Measurements from ENCODE around the gene UNC13A.

UNC13A gene

GRCh38 chr19:17645339-17645963 is 42.7 kb downstream of the UNC13A start:
- in situ Hi-C loops (cut with HindIII; ENCODE audit: low pct_ligation_motif_present, low pct_unique_long_range_greater_than_20kb, low sequenced_read_pairs): no loop called here
- no peak for DNase-seq

GRCh38 chr19:17642656-17643055 is 45.5 kb downstream of the UNC13A start:
- in situ Hi-C loops (cut with HindIII; ENCODE audit: low pct_ligation_motif_present, low pct_unique_long_range_greater_than_20kb, low sequenced_read_pairs): no loop called here
- DNase-seq: no peak

GRCh38 chr19:17641846-17642245 is 46.3 kb downstream of the UNC13A start:
- DNase-seq: no peak
- in situ Hi-C loops (cut with HindIII; ENCODE audit: low pct_ligation_motif_present, low pct_unique_long_range_greater_than_20kb, low sequenced_read_pairs): no loop called here

- no peak for DNase-seq
- in situ Hi-C loops (cut with HindIII; ENCODE audit: low pct_ligation_motif_present, low pct_unique_long_range_greater_than_20kb, low sequenced_read_pairs): no loop called here
These were observed 47.0 kb downstream of the UNC13A start for GRCh38 chr19:17641181-17641580.

GRCh38 chr19:17633700-17634099 is 54.5 kb downstream of the UNC13A start:
- DNase-seq: no peak
- in situ Hi-C loops (cut with HindIII; ENCODE audit: low pct_ligation_motif_present, low pct_unique_long_range_greater_than_20kb, low sequenced_read_pairs): no loop called here

- no peak for DNase-seq
- in situ Hi-C loops (cut with HindIII; ENCODE audit: low pct_ligation_motif_present, low pct_unique_long_range_greater_than_20kb, low sequenced_read_pairs): no loop called here
These were observed 55.6 kb downstream of the UNC13A start for GRCh38 chr19:17632577-17632976.

GRCh38 chr19:17629760-17630159 is 58.4 kb downstream of the UNC13A start:
- DNase-seq: no peak
- in situ Hi-C loops (cut with HindIII; ENCODE audit: low pct_ligation_motif_present, low pct_unique_long_range_greater_than_20kb, low sequenced_read_pairs): no loop called here

- in situ Hi-C loops (cut with HindIII; ENCODE audit: low pct_ligation_motif_present, low pct_unique_long_range_greater_than_20kb, low sequenced_read_pairs): no loop called here
- no peak for DNase-seq
These were observed 60.2 kb downstream of the UNC13A start for GRCh38 chr19:17627921-17628320.

GRCh38 chr19:17627161-17627560 is 61.0 kb downstream of the UNC13A start:
- no peak for DNase-seq
- in situ Hi-C loops (cut with HindIII; ENCODE audit: low pct_ligation_motif_present, low pct_unique_long_range_greater_than_20kb, low sequenced_read_pairs): no loop called here

GRCh38 chr19:17626456-17627015 is 61.6 kb downstream of the UNC13A start:
- DNase-seq: no peak
- in situ Hi-C loops (cut with HindIII; ENCODE audit: low pct_ligation_motif_present, low pct_unique_long_range_greater_than_20kb, low sequenced_read_pairs): no loop called here

- no peak for DNase-seq
- in situ Hi-C loops (cut with HindIII; ENCODE audit: low pct_ligation_motif_present, low pct_unique_long_range_greater_than_20kb, low sequenced_read_pairs): no loop called here
These were observed 62.2 kb downstream of the UNC13A start for GRCh38 chr19:17625980-17626379.

GRCh38 chr19:17625043-17625442 is 63.1 kb downstream of the UNC13A start:
- in situ Hi-C loops (cut with HindIII; ENCODE audit: low pct_ligation_motif_present, low pct_unique_long_range_greater_than_20kb, low sequenced_read_pairs): no loop called here
- DNase-seq: no peak

- in situ Hi-C loops (cut with HindIII; ENCODE audit: low pct_ligation_motif_present, low pct_unique_long_range_greater_than_20kb, low sequenced_read_pairs): no loop called here
- no peak for DNase-seq
These were observed 63.7 kb downstream of the UNC13A start for GRCh38 chr19:17624314-17624991.

GRCh38 chr19:17623224-17623935 is 64.8 kb downstream of the UNC13A start:
- DNase-seq: no peak
- in situ Hi-C loops (cut with HindIII; ENCODE audit: low pct_ligation_motif_present, low pct_unique_long_range_greater_than_20kb, low sequenced_read_pairs): no loop called here

- in situ Hi-C loops (cut with HindIII; ENCODE audit: low pct_ligation_motif_present, low pct_unique_long_range_greater_than_20kb, low sequenced_read_pairs): no loop called here
- DNase-seq: no peak
These were observed 67.5 kb downstream of the UNC13A start for GRCh38 chr19:17620696-17621095.

- in situ Hi-C loops (cut with HindIII; ENCODE audit: low pct_ligation_motif_present, low pct_unique_long_range_greater_than_20kb, low sequenced_read_pairs): no loop called here
- no peak for DNase-seq
These were observed 69.2 kb downstream of the UNC13A start for GRCh38 chr19:17618936-17619335.

GRCh38 chr19:17618281-17618903 is 69.8 kb downstream of the UNC13A start:
- no peak for DNase-seq
- in situ Hi-C loops (cut with HindIII; ENCODE audit: low pct_ligation_motif_present, low pct_unique_long_range_greater_than_20kb, low sequenced_read_pairs): no loop called here

- no peak for DNase-seq
- in situ Hi-C loops (cut with HindIII; ENCODE audit: low pct_ligation_motif_present, low pct_unique_long_range_greater_than_20kb, low sequenced_read_pairs): no loop called here
These were observed 70.4 kb downstream of the UNC13A start for GRCh38 chr19:17617807-17618192.

Data from ACHN (cell line).